HG02970 (cell line): ENCODE data around the gene EPN2.

Source experiments
- ATAC-seq: cut with Tn5 transposase; IDR thresholded peaks from one replicate; pipeline ENCODE4 v1.9.1; 2021; ENCODE audit warnings: mild to moderate bottlenecking, moderate library complexity, moderate number of reproducible peaks; ENCODE audit not compliant: unreplicated experiment, low FRiP score

Gene EPN2

GRCh38 chr17:19327031-19327783 lies 90.0 kb downstream of the EPN2 start:
- ATAC-seq = no peak

- no peak for ATAC-seq
These were observed 91.4 kb downstream of the EPN2 start for GRCh38 chr17:19328441-19329061.

- no peak for ATAC-seq
These were observed 92.0 kb downstream of the EPN2 start for GRCh38 chr17:19329136-19329535.

- ATAC-seq = no peak
These were observed 92.7 kb downstream of the EPN2 start for GRCh38 chr17:19329839-19330238.

- no peak for ATAC-seq
These were observed 93.1 kb downstream of the EPN2 start for GRCh38 chr17:19330271-19330670.

GRCh38 chr17:19331134-19331533 lies 94.0 kb downstream of the EPN2 start:
- no peak for ATAC-seq

- ATAC-seq = no peak
These were observed 94.5 kb downstream of the EPN2 start for GRCh38 chr17:19331543-19332245.

- ATAC-seq = no peak
These were observed 95.4 kb downstream of the EPN2 start for GRCh38 chr17:19332371-19333131.

- ATAC-seq = no peak
These were observed 95.9 kb downstream of the EPN2 start for GRCh38 chr17:19333132-19333440.

GRCh38 chr17:19333736-19334290 lies 96.6 kb downstream of the EPN2 start:
- no peak for ATAC-seq

- no peak for ATAC-seq
These were observed 97.2 kb downstream of the EPN2 start for GRCh38 chr17:19334331-19334730.

GRCh38 chr17:19335951-19336631 lies 98.9 kb downstream of the EPN2 start:
- ATAC-seq = no peak

GRCh38 chr17:19336938-19337711 lies 100.0 kb downstream of the EPN2 start:
- ATAC-seq = no peak

- ATAC-seq = no peak
These were observed 100.5 kb downstream of the EPN2 start for GRCh38 chr17:19337712-19338023.

- ATAC-seq = no peak
These were observed 101.1 kb downstream of the EPN2 start for GRCh38 chr17:19338031-19338990.

GRCh38 chr17:19339341-19339815 lies 102.2 kb downstream of the EPN2 start:
- ATAC-seq = no peak

- ATAC-seq = no peak
These were observed 104.1 kb downstream of the EPN2 start for GRCh38 chr17:19341211-19341631.
